Activated CD4-positive, alpha-beta T cell treated with anti-CD3 and anti-CD28 coated beads, Interleukin-2, Interleukin-6, amounts not matched to agents 100 ng/mL and 50 ng/mL, durations not matched to agents 16 hours and 8 hours (primary cell): ENCODE measurements around the gene FAM9C.

ENCODE experiments used
- DNase-seq: peaks from one replicate; pipeline ENCODE4 v3.0.0-alpha.2; 2020

Gene FAM9C

DNA sequence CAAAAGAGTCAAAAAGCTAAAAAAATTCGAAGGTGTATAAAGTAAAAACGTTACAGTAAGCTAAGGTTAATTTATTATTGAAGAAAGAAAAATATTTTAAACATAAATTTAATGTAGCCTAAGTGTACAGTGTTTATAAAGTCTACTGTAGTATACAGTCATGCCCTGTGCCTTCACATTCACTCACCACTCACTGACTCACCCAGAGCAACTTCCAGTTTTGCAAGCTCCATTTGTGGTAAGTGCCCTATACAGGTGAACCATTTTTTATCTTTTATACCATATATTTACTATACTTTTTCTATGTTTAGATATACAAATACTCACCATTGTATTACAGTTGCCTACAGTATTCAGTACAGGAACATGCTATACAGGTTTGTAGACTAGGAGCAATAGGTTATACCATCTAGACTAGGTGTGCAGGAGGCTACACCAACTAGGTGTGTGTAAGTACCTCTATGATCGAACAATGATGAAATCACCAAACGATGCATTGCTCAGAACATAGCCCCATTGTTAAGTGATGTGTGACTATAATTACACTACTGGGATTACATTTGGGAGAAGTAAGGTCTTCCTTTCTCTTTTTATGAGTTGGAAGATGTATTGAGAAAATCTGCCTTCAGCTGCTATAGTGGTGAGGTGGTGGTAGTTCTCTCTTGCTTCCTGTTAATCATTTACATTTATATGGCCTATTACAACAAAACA lies 42.3 kb downstream of the FAM9C start:
- DNase-seq, result peak; percentile 61

- DNase-seq, result no peak
Observed at GRCh38 chrX:13001097-13001496, 43.3 kb downstream of the FAM9C start.

DNA sequence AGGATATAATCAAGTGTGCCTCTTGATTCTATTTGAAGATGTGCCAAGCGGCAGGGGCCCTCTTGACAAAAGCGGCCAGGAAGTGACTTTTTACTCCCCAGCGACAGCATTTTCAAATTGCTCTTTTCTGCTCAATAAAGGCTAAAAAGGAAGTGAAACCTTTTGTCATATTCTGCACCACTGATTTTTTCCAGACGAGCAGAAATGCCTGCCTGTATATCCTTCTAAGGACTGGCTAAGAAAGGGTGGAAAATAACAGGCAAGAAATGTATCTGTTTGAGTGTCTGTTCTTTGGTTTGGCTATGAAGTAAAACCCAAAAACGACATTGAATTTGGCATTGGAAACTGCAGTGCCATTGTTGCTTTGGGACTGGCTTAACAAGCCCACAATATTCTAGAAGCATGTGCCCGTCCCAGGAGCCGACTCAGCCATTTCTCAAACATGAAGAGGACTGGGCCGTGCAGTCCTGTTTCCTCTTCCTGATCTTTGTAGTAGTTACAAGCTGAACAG lies 44.1 kb downstream of the FAM9C start:
- peak; percentile 72 for DNase-seq

DNA sequence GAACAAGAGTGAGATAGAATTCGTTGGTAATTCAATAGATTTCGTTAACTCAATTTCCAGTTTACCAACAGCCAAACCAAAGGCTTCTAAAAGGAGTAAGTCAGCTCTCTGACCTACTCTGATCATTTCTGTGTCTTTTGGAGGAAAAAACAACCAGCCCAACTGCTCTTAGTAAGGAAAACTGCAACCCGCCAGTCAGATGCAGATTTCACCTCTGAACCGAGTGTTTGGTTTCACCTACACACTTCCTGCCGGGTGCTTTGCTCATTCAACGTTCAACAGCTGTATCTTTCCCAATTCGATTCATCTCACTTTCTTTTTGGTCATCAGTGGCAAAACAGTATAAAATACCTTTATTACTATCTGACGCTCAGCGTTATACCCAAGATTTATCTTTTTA lies 45.0 kb downstream of the FAM9C start:
- peak; percentile 89 for DNase-seq

GRCh38 chrX:12997906-12998687 lies 46.3 kb downstream of the FAM9C start:
- DNase-seq, result peak; percentile 55

DNA sequence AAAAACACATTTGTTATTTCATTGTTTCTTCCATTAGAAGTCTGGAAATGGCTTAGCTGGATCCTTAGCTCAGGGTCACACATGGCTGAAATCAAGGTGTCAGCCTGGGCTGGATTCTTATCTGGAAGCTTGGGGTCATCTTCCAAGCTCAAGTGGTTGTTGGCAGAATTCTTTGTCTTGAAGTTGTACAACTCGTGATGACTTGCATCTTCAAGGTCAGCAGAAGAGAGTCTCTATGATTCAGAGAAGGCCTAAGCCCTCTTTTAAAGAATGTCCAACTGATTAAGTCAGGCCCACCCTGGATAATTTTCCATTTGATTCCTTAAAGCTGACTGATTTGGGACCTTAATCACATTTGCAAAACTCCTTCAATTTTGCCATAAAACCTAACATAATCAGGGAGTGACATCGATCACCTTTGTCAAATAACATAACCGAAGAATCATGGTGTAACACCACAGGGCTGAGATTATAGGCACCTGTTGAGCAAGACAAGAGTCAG lies 47.4 kb downstream of the FAM9C start:
- no peak for DNase-seq

DNA sequence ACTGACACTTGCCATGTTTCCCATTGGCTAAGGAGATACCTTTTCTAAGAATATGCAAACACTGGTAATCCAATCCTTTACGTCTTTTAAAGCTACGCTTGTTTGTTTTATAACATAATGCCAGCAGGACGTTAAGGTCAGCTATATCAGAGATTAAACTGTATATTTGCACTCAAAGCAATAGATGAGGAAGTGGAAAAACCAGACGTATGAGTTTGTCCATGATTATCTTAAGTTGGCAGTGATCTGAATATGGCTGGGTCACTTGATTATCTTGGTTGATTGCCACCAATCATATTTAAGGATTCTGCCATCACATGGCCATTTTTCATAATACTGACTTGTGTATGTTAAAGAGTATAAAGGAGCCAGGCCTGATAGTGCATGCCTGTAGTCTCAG lies 50.1 kb downstream of the FAM9C start:
- no peak for DNase-seq

DNA sequence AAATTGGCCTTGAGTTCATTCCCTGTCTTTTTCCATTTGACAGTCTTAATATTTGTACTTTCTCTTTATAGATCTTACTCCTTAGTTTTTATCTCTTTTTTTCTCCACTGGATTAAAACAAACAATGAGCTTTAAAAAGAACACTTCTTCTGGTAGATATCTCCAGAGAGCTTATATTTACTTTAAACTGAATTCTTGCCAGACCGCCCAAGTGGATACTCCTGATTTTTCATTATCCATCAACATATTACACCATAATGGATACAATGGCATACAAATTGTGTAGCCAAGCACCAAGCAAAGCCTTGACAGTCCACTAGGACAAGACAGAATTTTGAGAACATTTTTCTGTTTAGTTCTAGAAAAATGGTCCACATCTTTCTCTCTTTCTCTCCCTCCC lies 50.6 kb downstream of the FAM9C start:
- no peak for DNase-seq

DNA sequence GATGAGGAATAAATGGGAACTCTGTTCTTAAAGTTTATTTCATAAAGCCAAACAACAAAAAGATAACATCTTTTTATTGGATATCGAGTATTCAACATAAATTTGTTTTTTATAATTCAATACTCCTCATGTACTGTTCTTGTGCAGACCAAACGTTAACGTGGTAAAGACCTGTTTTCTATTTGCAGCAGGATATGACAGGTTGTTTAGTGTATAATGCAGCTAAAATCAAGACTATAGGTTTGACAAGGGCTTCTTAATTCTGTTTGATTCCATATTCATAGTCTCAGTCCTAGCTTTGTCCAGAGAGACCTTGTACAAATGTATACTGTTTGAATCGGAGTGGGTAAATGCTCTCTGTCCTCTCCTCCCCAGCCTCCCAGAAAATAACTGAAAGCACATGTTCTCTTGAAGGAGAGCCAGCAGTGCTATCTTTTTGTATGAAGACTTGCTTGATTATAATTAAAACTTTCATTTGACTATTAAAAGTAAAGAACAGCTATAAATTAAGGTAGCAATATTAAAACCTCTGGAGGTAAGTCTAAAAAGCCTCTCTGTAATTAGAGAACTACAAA lies 51.8 kb downstream of the FAM9C start:
- no peak for DNase-seq

GRCh38 chrX:12991575-12991974 lies 52.8 kb downstream of the FAM9C start:
- no peak for DNase-seq

GRCh38 chrX:12989461-12989860 lies 55.0 kb downstream of the FAM9C start:
- DNase-seq, result no peak

GRCh38 chrX:12988797-12989196 lies 55.6 kb downstream of the FAM9C start:
- DNase-seq, result no peak

DNA sequence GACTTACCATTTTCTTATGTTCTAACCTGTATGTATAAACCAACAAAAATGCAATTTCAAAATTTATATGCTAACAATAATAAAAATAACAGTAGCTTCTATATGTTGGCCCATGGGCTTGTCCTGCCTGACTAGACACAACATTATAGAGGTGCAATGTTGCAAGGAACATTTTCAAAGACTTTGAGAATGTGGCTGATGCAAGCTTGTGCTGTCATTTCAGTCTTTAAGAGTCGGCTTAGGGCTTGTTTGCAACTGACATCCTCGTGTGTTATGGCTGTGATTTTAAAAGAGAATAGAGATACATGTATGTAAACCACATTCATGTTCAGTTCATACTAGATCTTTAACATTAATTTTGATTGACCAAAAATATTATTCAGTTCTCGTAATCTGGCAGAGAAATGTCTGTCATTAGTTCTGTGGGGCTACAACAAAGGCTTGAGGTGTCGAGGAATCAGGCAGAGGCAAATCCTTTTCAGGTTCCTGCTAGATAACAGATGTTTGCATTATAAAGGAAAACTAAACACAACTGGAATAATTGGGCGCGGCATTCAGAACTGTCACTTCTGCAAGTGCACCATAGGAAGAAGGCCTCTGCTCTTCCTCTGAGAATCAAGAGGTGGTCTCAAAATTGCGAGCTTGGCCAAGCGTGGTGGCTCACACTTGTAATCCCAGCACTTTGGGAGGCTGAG lies 56.4 kb downstream of the FAM9C start:
- no peak for DNase-seq

DNA sequence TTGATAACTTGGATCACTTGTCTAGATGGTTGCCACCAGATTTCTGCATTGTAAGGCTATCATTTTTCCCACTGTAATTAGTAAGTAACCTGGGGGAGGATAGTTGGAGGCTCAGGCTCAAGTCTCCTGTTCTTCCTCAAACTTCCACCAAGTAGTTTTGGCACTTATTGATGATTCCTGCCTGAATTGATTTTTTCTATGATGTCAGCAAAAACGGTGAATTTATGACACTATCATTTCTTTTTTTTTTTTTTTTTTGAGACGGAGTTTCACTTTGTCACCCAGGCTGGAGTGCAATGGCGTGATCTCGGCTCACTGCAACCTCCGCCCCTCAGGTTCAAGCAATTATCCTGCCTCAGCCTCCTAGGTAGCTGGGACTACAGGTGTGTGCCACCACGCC lies 57.1 kb downstream of the FAM9C start:
- DNase-seq, result no peak

DNA sequence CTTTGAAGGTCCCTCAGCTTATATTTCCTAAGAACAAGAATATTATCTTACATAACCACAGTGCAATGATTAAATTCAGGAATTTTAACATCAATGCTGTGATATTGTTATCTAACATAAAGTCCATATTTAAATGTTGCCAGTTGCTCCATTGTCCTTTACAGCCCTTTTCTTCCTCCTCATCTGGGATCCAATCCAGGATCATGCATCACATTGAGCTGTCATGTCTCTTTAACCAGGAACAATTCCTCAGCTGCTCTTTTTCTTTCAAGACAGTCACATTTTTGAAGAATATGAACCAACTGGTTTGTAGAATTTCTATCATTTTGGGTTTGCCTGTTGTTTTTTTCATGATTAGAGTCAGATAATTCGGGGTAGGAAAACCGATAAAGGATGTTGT lies 57.5 kb downstream of the FAM9C start:
- DNase-seq, result no peak

- DNase-seq, result no peak
Observed at GRCh38 chrX:12986164-12986779, 58.1 kb downstream of the FAM9C start.
